ENCODE data around the gene TRIM67. TPM values are rescaled to one million over a fixed set of nuclear protein-coding genes. Genes with fewer than 3 reads are reported as not detected.
"Not testable (repeated sequence)": the region's sequence is repeated elsewhere in the genome, so short reads cannot be mapped to it uniquely, and the experiment has no call there.

Gene TRIM67
- total RNA-seq, result not detected

- intact Hi-C loops (cut with micrococcal nuclease), result no loop called here
- Mint-ChIP-seq H3K9me3 (no peaks in the 10 kb centered on the region), H3K4me1 (ENCODE audit: low read depth) (peaks cover 12% of the 10 kb centered on the region), H3K36me3 (ENCODE audit: low read depth) (no peaks in the 10 kb centered on the region), H3K27me3 (ENCODE audit: low read depth) (peaks cover 57% of the 10 kb centered on the region), H3K4me3 (no peak within 1 kb of the TSS), H3K27ac (no peak within 1 kb of the TSS)
- DNase-seq, result peak; percentile 14
- CTCF ChIA-PET, result no interaction called here
These were observed at the start of gene TRIM67 for GRCh38 chr1:231161667-231162296. Gene TRIM67, plus strand, starts transcription at chr1:231162058. Its CDS starts 912 bp downstream, at chr1:231162970.

- DNase-seq, result no peak
- Mint-ChIP-seq H3K4me3 (no peak overlapping the region), H3K36me3 (ENCODE audit: low read depth) (no peaks in the 10 kb centered on the region), H3K9me3 (peaks cover 7% of the 10 kb centered on the region), H3K27me3 (ENCODE audit: low read depth) (peaks cover 23% of the 10 kb centered on the region), H3K4me1 (ENCODE audit: low read depth) (no peaks in the 10 kb centered on the region), H3K27ac (no peak overlapping the region)
- CTCF ChIA-PET, result no interaction called here
- intact Hi-C loops (cut with micrococcal nuclease), result no loop called here
These were observed 45.1 kb upstream of the TRIM67 start for GRCh38 chr1:231116738-231117137.

GRCh38 chr1:231118704-231119453 lies 43.0 kb upstream of the TRIM67 start:
- no peak for DNase-seq
- H3K4me3 Mint-ChIP-seq, result no peak overlapping the region
- H3K36me3 Mint-ChIP-seq (ENCODE audit: low read depth), result no peaks in the 10 kb centered on the region
- CTCF ChIA-PET, result interaction anchor here (1.0 kb wide), 1 partner anchor 202 kb away, joined by 4 read pairs; no protein-coding TSS in a partner anchor
- H3K9me3 Mint-ChIP-seq, result peaks cover 7% of the 10 kb centered on the region
- no peaks in the 10 kb centered on the region for H3K4me1 Mint-ChIP-seq (ENCODE audit: low read depth)
- H3K27me3 Mint-ChIP-seq (ENCODE audit: low read depth), result peaks cover 10% of the 10 kb centered on the region
- H3K27ac Mint-ChIP-seq, result no peak overlapping the region
- intact Hi-C loops (cut with micrococcal nuclease), result no loop called here

- H3K9me3 Mint-ChIP-seq, result peaks cover 7% of the 10 kb centered on the region
- H3K36me3 Mint-ChIP-seq (ENCODE audit: low read depth), result no peaks in the 10 kb centered on the region
- CTCF ChIA-PET, result no interaction called here
- DNase-seq, result no peak
- peaks cover 5% of the 10 kb centered on the region for H3K27me3 Mint-ChIP-seq (ENCODE audit: low read depth)
- H3K4me3 Mint-ChIP-seq, result no peak overlapping the region
- no peaks in the 10 kb centered on the region for H3K4me1 Mint-ChIP-seq (ENCODE audit: low read depth)
- intact Hi-C loops (cut with micrococcal nuclease), result no loop called here
- no peak overlapping the region for H3K27ac Mint-ChIP-seq
These were observed 40.3 kb upstream of the TRIM67 start for GRCh38 chr1:231121533-231121932.

- H3K9me3 Mint-ChIP-seq, result peaks cover 7% of the 10 kb centered on the region
- DNase-seq, result no peak
- CTCF ChIA-PET, result no interaction called here
- H3K27me3 Mint-ChIP-seq (ENCODE audit: low read depth), result peaks cover 5% of the 10 kb centered on the region
- no peak overlapping the region for H3K27ac Mint-ChIP-seq
- no peaks in the 10 kb centered on the region for H3K36me3 Mint-ChIP-seq (ENCODE audit: low read depth)
- no peak overlapping the region for H3K4me3 Mint-ChIP-seq
- no peaks in the 10 kb centered on the region for H3K4me1 Mint-ChIP-seq (ENCODE audit: low read depth)
- intact Hi-C loops (cut with micrococcal nuclease), result no loop called here
These were observed 39.7 kb upstream of the TRIM67 start for GRCh38 chr1:231122143-231122542.

- CTCF ChIA-PET, result interaction anchor here (0.6 kb wide), 1 partner anchor 50 kb away, joined by 3 read pairs; no protein-coding TSS in a partner anchor
- Mint-ChIP-seq H3K27me3 (ENCODE audit: low read depth) (no peaks in the 10 kb centered on the region), H3K27ac (no peak overlapping the region), H3K9me3 (peaks cover 1% of the 10 kb centered on the region), H3K36me3 (ENCODE audit: low read depth) (no peaks in the 10 kb centered on the region), H3K4me3 (no peak overlapping the region), H3K4me1 (ENCODE audit: low read depth) (no peaks in the 10 kb centered on the region)
- no peak for DNase-seq
- intact Hi-C loops (cut with micrococcal nuclease), result no loop called here
These were observed 37.1 kb upstream of the TRIM67 start for GRCh38 chr1:231124746-231125145.

GRCh38 chr1:231125972-231126580 lies 35.8 kb upstream of the TRIM67 start:
- H3K9me3 Mint-ChIP-seq, result peaks cover 1% of the 10 kb centered on the region

GRCh38 chr1:231127106-231127505 lies 34.8 kb upstream of the TRIM67 start:
- H3K27me3 Mint-ChIP-seq (ENCODE audit: low read depth); H3K27ac Mint-ChIP-seq; H3K9me3 Mint-ChIP-seq; H3K4me3 Mint-ChIP-seq; H3K4me1 Mint-ChIP-seq (ENCODE audit: low read depth); DNase-seq; CTCF ChIA-PET; intact Hi-C loops (cut with micrococcal nuclease); H3K36me3 Mint-ChIP-seq (ENCODE audit: low read depth): not testable (repeated sequence)

More at GRCh38 chr1:231125972-231126580, 35.8 kb upstream of the TRIM67 start:
- Mint-ChIP-seq H3K4me1 (ENCODE audit: low read depth) (no peaks in the 10 kb centered on the region), H3K36me3 (ENCODE audit: low read depth) (no peaks in the 10 kb centered on the region), H3K27me3 (ENCODE audit: low read depth) (no peaks in the 10 kb centered on the region), H3K4me3 (no peak overlapping the region), H3K27ac (no peak overlapping the region)
- DNase-seq, result no peak
- intact Hi-C loops (cut with micrococcal nuclease), result no loop called here
- CTCF ChIA-PET, result interaction anchor here (0.5 kb wide), 1 partner anchor 55 kb away, joined by 3 read pairs; no protein-coding TSS in a partner anchor

- intact Hi-C loops (cut with micrococcal nuclease); DNase-seq; H3K4me3 Mint-ChIP-seq; H3K27ac Mint-ChIP-seq; CTCF ChIA-PET; H3K9me3 Mint-ChIP-seq; H3K27me3 Mint-ChIP-seq (ENCODE audit: low read depth); H3K36me3 Mint-ChIP-seq (ENCODE audit: low read depth); H3K4me1 Mint-ChIP-seq (ENCODE audit: low read depth): not testable (repeated sequence)
These were observed 33.4 kb upstream of the TRIM67 start for GRCh38 chr1:231128471-231128870.

GRCh38 chr1:231130544-231130943 lies 31.3 kb upstream of the TRIM67 start:
- CTCF ChIA-PET, result no interaction called here
- no peaks in the 10 kb centered on the region for H3K4me1 Mint-ChIP-seq (ENCODE audit: low read depth)
- DNase-seq, result no peak
- no peak overlapping the region for H3K4me3 Mint-ChIP-seq
- no peaks in the 10 kb centered on the region for H3K27me3 Mint-ChIP-seq (ENCODE audit: low read depth)
- no peak overlapping the region for H3K27ac Mint-ChIP-seq
- no peaks in the 10 kb centered on the region for H3K36me3 Mint-ChIP-seq (ENCODE audit: low read depth)
- intact Hi-C loops (cut with micrococcal nuclease), result no loop called here
- H3K9me3 Mint-ChIP-seq, result peaks cover 1% of the 10 kb centered on the region

- H3K9me3 Mint-ChIP-seq; H3K27me3 Mint-ChIP-seq (ENCODE audit: low read depth); H3K4me1 Mint-ChIP-seq (ENCODE audit: low read depth); DNase-seq; CTCF ChIA-PET; intact Hi-C loops (cut with micrococcal nuclease); H3K36me3 Mint-ChIP-seq (ENCODE audit: low read depth); H3K4me3 Mint-ChIP-seq; H3K27ac Mint-ChIP-seq: not testable (repeated sequence)
These were observed 29.3 kb upstream of the TRIM67 start for GRCh38 chr1:231132591-231132990.

- H3K9me3 Mint-ChIP-seq, result no peaks in the 10 kb centered on the region
- H3K27ac Mint-ChIP-seq, result no peak overlapping the region
- intact Hi-C loops (cut with micrococcal nuclease), result no loop called here
- no peak for DNase-seq
- H3K4me1 Mint-ChIP-seq (ENCODE audit: low read depth), result no peaks in the 10 kb centered on the region
- H3K4me3 Mint-ChIP-seq, result no peak overlapping the region
- H3K27me3 Mint-ChIP-seq (ENCODE audit: low read depth), result peaks cover 2% of the 10 kb centered on the region
- no peaks in the 10 kb centered on the region for H3K36me3 Mint-ChIP-seq (ENCODE audit: low read depth)
- CTCF ChIA-PET, result no interaction called here
These were observed 27.2 kb upstream of the TRIM67 start for GRCh38 chr1:231134624-231135023.

GRCh38 chr1:231138236-231138635 lies 23.6 kb upstream of the TRIM67 start:
- peaks cover 13% of the 10 kb centered on the region for H3K27me3 Mint-ChIP-seq (ENCODE audit: low read depth)

More at GRCh38 chr1:231138236-231138635, 23.6 kb upstream of the TRIM67 start:
- Mint-ChIP-seq H3K4me3 (no peak overlapping the region), H3K36me3 (ENCODE audit: low read depth) (no peaks in the 10 kb centered on the region), H3K9me3 (no peaks in the 10 kb centered on the region), H3K27ac (no peak overlapping the region), H3K4me1 (ENCODE audit: low read depth) (no peaks in the 10 kb centered on the region)
- intact Hi-C loops (cut with micrococcal nuclease), result no loop called here
- CTCF ChIA-PET, result no interaction called here
- DNase-seq, result no peak

Data from activated naive CD4-positive, alpha-beta T cell treated with anti-CD3 and anti-CD28 coated beads for 36 hours (primary cell).